Measurements from ENCODE around the gene PIGBOS1. TPM values are rescaled to one million over a fixed set of nuclear protein-coding genes. Genes with fewer than 3 reads are reported as not detected.

PIGBOS1 gene
- total and polyA plus RNA-seq, 2 donors (not counting 3 experiments of a cell fraction or from before 2014, with no cell fraction given) = 12.8 to 16.5 TPM

DNA sequence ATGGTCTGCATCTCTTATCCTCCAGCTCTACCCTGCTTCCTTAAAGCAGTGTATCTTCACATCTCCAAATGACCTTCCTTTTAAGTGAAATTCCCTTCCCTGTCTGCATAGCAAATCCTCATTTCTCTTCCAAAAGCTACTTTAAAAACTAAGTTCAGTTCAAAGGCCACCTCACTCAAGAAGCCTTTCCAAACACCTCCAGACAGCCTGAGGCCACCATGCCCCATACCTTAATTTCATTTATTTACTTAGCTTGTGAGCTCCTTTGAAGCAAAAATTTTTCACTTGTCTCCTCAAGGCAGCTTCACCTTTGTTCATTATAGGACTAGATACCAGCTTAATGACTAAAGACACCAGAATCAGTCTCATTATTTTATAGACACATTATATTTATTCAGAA lies 39.5 kb upstream of the PIGBOS1 start:
- Histone ChIP-seq H3K9me3 (replicated peaks; ENCODE audit: control insufficient read depth, insufficient read depth, low read length) (no peaks in the 10 kb centered on the region), H3K4me1 (ENCODE audit: control insufficient read depth, extremely low read depth, insufficient read depth, low read length) (peaks cover 13% of the 10 kb centered on the region), H3K9ac (replicated peaks; ENCODE audit: extremely low read depth, insufficient read depth, low read length) (no peak overlapping the region), H4K20me1 (replicated peaks; ENCODE audit: control insufficient read depth, extremely low read depth, insufficient read depth, low read length) (no peaks in the 10 kb centered on the region), H3K4me2 (ENCODE audit: insufficient read depth, low read length) (no peak overlapping the region), H3K27ac (ENCODE audit: insufficient read depth, low read depth, low read length) (no peak overlapping the region), H3K4me3 (replicated peaks in 1 of 3; ENCODE audit: insufficient read depth in 1 of 3, low read depth in 1 of 3, low read length in 3 of 3) (no peak overlapping the region), H3K9me1 (replicated peaks; ENCODE audit: control insufficient read depth, extremely low read depth, insufficient read depth, low read length) (no peaks in the 10 kb centered on the region), H2AFZ (ENCODE audit: low read depth, low read length) (no peak overlapping the region), H3K36me3 (ENCODE audit: control insufficient read depth in 2 of 2, extremely low read depth in 1 of 2, insufficient read depth in 2 of 2, low read length in 2 of 2) (no peaks in the 10 kb centered on the region), H3K27me3 (ENCODE audit: control insufficient read depth in 2 of 2, insufficient read depth in 2 of 2, low read length in 2 of 2) (no peaks in the 10 kb centered on the region), H3K79me2 (ENCODE audit: control insufficient read depth, insufficient read depth, low read length) (no peaks in the 10 kb centered on the region)
- FAIRE-seq = no peak
- BruUV-seq (replicated peaks) = no TSS peak
- intact Hi-C loops (cut with micrococcal nuclease) (loop anchor here (2.0 kb wide), 1 partner anchor 40 kb away; the partner anchor contains the start of genes PIGB and PIGBOS1), dilution Hi-C loops (cut with MboI; ENCODE audit: extremely low pct_ligation_motif_present, low sequenced_read_pairs) (no loop called here)
- ChIA-PET POLR2A (no interaction called here), CTCF (interaction anchor here (0.6 to 4.6 kb wide), 10 partner anchors 11 to 404 kb away, joined by 3 to 21 read pairs (median 4); partner anchors contain the start of genes CCPG1, PIERCE2, PIGB and PIGBOS1)
- TF ChIP-seq POLR2A (IDR thresholded peaks at IDR 0.05; ENCODE audit: low read depth, low read length) = no peak
- TF ChIP-seq POLR2AphosphoS5 (IDR thresholded peaks at IDR 0.05; ENCODE audit: insufficient read depth, low read depth, low read length) = no peak
- TF ChIP-seq FOS (IDR thresholded peaks at IDR 0.05; ENCODE audit: borderline replicate concordance, insufficient read depth, low read length) = no peak
- TF ChIP-seq, protein P1, sequence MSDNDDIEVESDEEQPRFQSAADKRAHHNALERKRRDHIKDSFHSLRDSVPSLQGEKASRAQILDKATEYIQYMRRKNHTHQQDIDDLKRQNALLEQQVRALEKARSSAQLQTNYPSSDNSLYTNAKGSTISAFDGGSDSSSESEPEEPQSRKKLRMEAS (IDR thresholded peaks at IDR 0.05; ENCODE audit: insufficient read depth, insufficient read length) = no peak
- no peak for TF ChIP-seq JUN (IDR thresholded peaks at IDR 0.05; ENCODE audit: borderline replicate concordance, insufficient read depth, insufficient read length, low read depth)
- TF ChIP-seq, protein P2, sequence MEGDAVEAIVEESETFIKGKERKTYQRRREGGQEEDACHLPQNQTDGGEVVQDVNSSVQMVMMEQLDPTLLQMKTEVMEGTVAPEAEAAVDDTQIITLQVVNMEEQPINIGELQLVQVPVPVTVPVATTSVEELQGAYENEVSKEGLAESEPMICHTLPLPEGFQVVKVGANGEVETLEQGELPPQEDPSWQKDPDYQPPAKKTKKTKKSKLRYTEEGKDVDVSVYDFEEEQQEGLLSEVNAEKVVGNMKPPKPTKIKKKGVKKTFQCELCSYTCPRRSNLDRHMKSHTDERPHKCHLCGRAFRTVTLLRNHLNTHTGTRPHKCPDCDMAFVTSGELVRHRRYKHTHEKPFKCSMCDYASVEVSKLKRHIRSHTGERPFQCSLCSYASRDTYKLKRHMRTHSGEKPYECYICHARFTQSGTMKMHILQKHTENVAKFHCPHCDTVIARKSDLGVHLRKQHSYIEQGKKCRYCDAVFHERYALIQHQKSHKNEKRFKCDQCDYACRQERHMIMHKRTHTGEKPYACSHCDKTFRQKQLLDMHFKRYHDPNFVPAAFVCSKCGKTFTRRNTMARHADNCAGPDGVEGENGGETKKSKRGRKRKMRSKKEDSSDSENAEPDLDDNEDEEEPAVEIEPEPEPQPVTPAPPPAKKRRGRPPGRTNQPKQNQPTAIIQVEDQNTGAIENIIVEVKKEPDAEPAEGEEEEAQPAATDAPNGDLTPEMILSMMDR (IDR thresholded peaks at IDR 0.05; ENCODE audit: extremely low read depth in 1 of 2, insufficient read depth in 1 of 2, low read depth in 1 of 2, low read length in 2 of 2) = no peak
- no peak for TF ChIP-seq MYC (IDR thresholded peaks at IDR 0.05; ENCODE audit: low read depth, low read length)
- TF ChIP-seq EZH2 (IDR thresholded peaks at IDR 0.05; ENCODE audit: borderline replicate concordance, low read depth, low read length, severe bottlenecking) = no peak
- no peak for TF ChIP-seq GATA2 (IDR thresholded peaks at IDR 0.05; ENCODE audit: insufficient read depth, insufficient read length, low read depth, low read length)
- no peak for DNase-seq (ENCODE audit: low read depth, low spot score)
